KOPT-K1 (cell line): ENCODE measurements around the gene RNF19B.
A peak's percentile ranks its signal among the peaks of the same experiment; 100 is the strongest.
"Not testable (repeated sequence)": the region's sequence is repeated elsewhere in the genome, so short reads cannot be mapped to it uniquely, and the experiment has no call there.

Source experiments
- H3K27ac ChIP-seq: fragments of 200-600 bp; sonication (generic); 2 replicates; pipeline ENCODE4 v1.5.1; 2016; ENCODE audit warnings: antibody characterized with exemption, mild to moderate bottlenecking, low read depth, low read length; ENCODE audit not compliant: poor library complexity, severe bottlenecking
- H3K36me3 ChIP-seq: fragments of 200-600 bp; sonication (generic); 2 replicates; pipeline ENCODE4 v1.5.1; 2017; ENCODE audit warnings: antibody characterized with exemption, mild to moderate bottlenecking, low read length, moderate library complexity; ENCODE audit not compliant: insufficient read depth
- H3K9me3 ChIP-seq: fragments of 200-600 bp; sonication (generic); 2 replicates; pipeline ENCODE4 v1.5.1; 2017; ENCODE audit warnings: antibody characterized with exemption, low read length, mild to moderate bottlenecking; ENCODE audit not compliant: insufficient read depth, poor library complexity, severe bottlenecking

The RNF19B gene

GRCh38 chr1:32984090-32984454 lies 19.5 kb upstream of the RNF19B start:
- H3K27ac ChIP-seq: no peak overlapping the region
- no peaks in the 10 kb centered on the region for H3K36me3 ChIP-seq
- no peaks in the 10 kb centered on the region for H3K9me3 ChIP-seq

GRCh38 chr1:32983020-32983419 lies 18.4 kb upstream of the RNF19B start:
- Histone ChIP-seq H3K9me3 (no peaks in the 10 kb centered on the region), H3K36me3 (no peaks in the 10 kb centered on the region), H3K27ac (no peak overlapping the region)

GRCh38 chr1:32981003-32981901 lies 16.6 kb upstream of the RNF19B start:
- Histone ChIP-seq H3K27ac (peak overlapping the region; percentile 11), H3K9me3 (no peaks in the 10 kb centered on the region), H3K36me3 (no peaks in the 10 kb centered on the region)

- no peak overlapping the region for H3K27ac ChIP-seq
- no peaks in the 10 kb centered on the region for H3K36me3 ChIP-seq
- H3K9me3 ChIP-seq: no peaks in the 10 kb centered on the region
These were observed 15.5 kb upstream of the RNF19B start for GRCh38 chr1:32980080-32980479.

GRCh38 chr1:32978854-32979253 lies 14.2 kb upstream of the RNF19B start:
- no peaks in the 10 kb centered on the region for H3K36me3 ChIP-seq
- H3K27ac ChIP-seq: no peak overlapping the region
- no peaks in the 10 kb centered on the region for H3K9me3 ChIP-seq

GRCh38 chr1:32977546-32978087 lies 13.0 kb upstream of the RNF19B start:
- Histone ChIP-seq H3K27ac (no peak overlapping the region), H3K9me3 (no peaks in the 10 kb centered on the region), H3K36me3 (no peaks in the 10 kb centered on the region)

- H3K27ac ChIP-seq, H3K36me3 ChIP-seq, H3K9me3 ChIP-seq: not testable (repeated sequence)
These were observed 10.4 kb upstream of the RNF19B start for GRCh38 chr1:32975055-32975454.

- H3K27ac ChIP-seq, H3K9me3 ChIP-seq, H3K36me3 ChIP-seq: not testable (repeated sequence)
These were observed 8.8 kb upstream of the RNF19B start for GRCh38 chr1:32973458-32973857.

GRCh38 chr1:32972814-32973428 lies 8.3 kb upstream of the RNF19B start:
- Histone ChIP-seq H3K27ac (no peak overlapping the region), H3K9me3 (no peaks in the 10 kb centered on the region)

GRCh38 chr1:32971576-32971975 lies 7.0 kb upstream of the RNF19B start:
- Histone ChIP-seq H3K27ac (no peak overlapping the region), H3K9me3 (no peaks in the 10 kb centered on the region), H3K36me3 (no peaks in the 10 kb centered on the region)

More at GRCh38 chr1:32972814-32973428, 8.3 kb upstream of the RNF19B start:
- H3K36me3 ChIP-seq: no peaks in the 10 kb centered on the region

- H3K36me3 ChIP-seq: no peaks in the 10 kb centered on the region
These were observed 6.5 kb upstream of the RNF19B start for GRCh38 chr1:32971156-32971555.

GRCh38 chr1:32969566-32969965 lies 5.0 kb upstream of the RNF19B start:
- Histone ChIP-seq H3K9me3 (no peaks in the 10 kb centered on the region), H3K36me3 (no peaks in the 10 kb centered on the region), H3K27ac (no peak overlapping the region)

More at GRCh38 chr1:32971156-32971555, 6.5 kb upstream of the RNF19B start:
- Histone ChIP-seq H3K27ac (no peak overlapping the region), H3K9me3 (no peaks in the 10 kb centered on the region)

GRCh38 chr1:32967888-32968568 lies 3.4 kb upstream of the RNF19B start:
- no peaks in the 10 kb centered on the region for H3K9me3 ChIP-seq
- H3K36me3 ChIP-seq: no peaks in the 10 kb centered on the region
- no peak overlapping the region for H3K27ac ChIP-seq

- Histone ChIP-seq H3K27ac (no peak overlapping the region), H3K36me3 (no peaks in the 10 kb centered on the region), H3K9me3 (no peaks in the 10 kb centered on the region)
These were observed 2.3 kb upstream of the RNF19B start for GRCh38 chr1:32966900-32967299.

- peak overlapping the region; percentile 60 for H3K27ac ChIP-seq
- H3K36me3 ChIP-seq: no peaks in the 10 kb centered on the region
- H3K9me3 ChIP-seq: no peaks in the 10 kb centered on the region
These were observed 690 bp upstream of the RNF19B start for GRCh38 chr1:32965251-32965747.
